Nephron (organoid): Measurements from ENCODE around the gene ZEB1.
"Not testable (repeated sequence)": the region's sequence is repeated elsewhere in the genome, so short reads cannot be mapped to it uniquely, and the experiment has no call there.

Experiments used
- H3K27ac Mint-ChIP-seq, 3 experiments: 2 replicates each; pipeline ENCODE4 v1.8.0; 2020; ENCODE audit warnings: mixed read lengths in 3 of 3, mild to moderate bottlenecking in 2 of 3, moderate library complexity in 1 of 3
- H3K27me3 Mint-ChIP-seq: 2 replicates; pipeline ENCODE4 v1.8.0; 2021; ENCODE audit warnings: low read depth, mild to moderate bottlenecking, moderate library complexity, mixed read lengths
- H3K36me3 Mint-ChIP-seq: 2 replicates; pipeline ENCODE4 v1.8.0; 2020; ENCODE audit warnings: low read depth, mixed read lengths
- H3K4me1 Mint-ChIP-seq: 2 replicates; pipeline ENCODE4 v1.8.0; 2020; ENCODE audit warnings: mixed read lengths
- H3K4me3 Mint-ChIP-seq, 3 experiments: 2 replicates each; pipeline ENCODE4 v1.8.0; 2020; ENCODE audit warnings: mild to moderate bottlenecking in 3 of 3, mixed read lengths in 3 of 3, moderate library complexity in 2 of 3
- H3K9me3 Mint-ChIP-seq: 2 replicates; pipeline ENCODE4 v1.8.0; 2020; ENCODE audit warnings: mixed read lengths
- TF ChIP-seq, protein P1 (sequence below), 3 experiments: fragments of 200-600 bp; sonication (generic); IDR thresholded peaks; one replicate each; pipeline ENCODE4 v1.5.0; 2021; ENCODE audit warnings: antibody characterized with exemption in 3 of 3; ENCODE audit not compliant: unreplicated experiment in 3 of 3

The ZEB1 gene

DNA sequence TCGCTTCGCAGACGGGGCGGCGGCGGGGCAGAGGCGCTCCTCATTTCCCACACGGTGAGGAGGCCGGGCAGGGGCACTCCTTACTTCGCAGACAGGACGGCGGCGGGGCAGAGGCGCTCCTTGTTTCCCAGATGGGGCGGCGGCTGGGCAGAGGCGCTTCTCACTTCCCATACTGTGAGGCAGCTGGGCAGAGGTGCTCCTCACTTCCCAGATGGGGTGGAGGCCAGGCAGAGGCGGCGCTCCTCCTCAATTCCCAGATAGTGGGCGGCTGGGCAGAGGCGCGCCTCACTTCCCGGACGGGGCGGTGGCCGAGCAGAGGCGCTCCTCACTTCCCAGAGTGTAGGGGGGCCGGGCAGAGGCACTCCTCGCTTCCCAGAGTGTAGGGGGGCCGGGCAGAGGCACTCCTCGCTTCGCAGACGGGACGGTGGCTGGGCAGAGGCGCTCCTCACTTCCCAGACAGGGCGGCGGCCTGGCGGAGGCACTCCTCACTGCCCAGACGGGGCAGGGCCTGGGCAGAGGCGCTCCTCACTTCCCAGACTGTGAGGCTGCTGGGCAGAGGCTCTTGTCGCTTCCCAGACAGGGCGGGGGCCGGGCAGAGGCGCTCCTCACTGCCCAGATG lies 43.1 kb downstream of the ZEB1 start:
- Mint-ChIP-seq H3K27me3 (peaks cover 3% of the 10 kb centered on the region), H3K36me3 (peaks cover 26% of the 10 kb centered on the region), H3K9me3 (peaks cover 17% of the 10 kb centered on the region), H3K4me1 (peaks cover 28% of the 10 kb centered on the region), H3K27ac (no peak overlapping the region), H3K4me3 (no peak overlapping the region)
- TF ChIP-seq, protein P1, sequence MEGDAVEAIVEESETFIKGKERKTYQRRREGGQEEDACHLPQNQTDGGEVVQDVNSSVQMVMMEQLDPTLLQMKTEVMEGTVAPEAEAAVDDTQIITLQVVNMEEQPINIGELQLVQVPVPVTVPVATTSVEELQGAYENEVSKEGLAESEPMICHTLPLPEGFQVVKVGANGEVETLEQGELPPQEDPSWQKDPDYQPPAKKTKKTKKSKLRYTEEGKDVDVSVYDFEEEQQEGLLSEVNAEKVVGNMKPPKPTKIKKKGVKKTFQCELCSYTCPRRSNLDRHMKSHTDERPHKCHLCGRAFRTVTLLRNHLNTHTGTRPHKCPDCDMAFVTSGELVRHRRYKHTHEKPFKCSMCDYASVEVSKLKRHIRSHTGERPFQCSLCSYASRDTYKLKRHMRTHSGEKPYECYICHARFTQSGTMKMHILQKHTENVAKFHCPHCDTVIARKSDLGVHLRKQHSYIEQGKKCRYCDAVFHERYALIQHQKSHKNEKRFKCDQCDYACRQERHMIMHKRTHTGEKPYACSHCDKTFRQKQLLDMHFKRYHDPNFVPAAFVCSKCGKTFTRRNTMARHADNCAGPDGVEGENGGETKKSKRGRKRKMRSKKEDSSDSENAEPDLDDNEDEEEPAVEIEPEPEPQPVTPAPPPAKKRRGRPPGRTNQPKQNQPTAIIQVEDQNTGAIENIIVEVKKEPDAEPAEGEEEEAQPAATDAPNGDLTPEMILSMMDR (IDR thresholded peaks at IDR 0.05; ENCODE audit: unreplicated experiment in 3 of 3), result no peak

DNA sequence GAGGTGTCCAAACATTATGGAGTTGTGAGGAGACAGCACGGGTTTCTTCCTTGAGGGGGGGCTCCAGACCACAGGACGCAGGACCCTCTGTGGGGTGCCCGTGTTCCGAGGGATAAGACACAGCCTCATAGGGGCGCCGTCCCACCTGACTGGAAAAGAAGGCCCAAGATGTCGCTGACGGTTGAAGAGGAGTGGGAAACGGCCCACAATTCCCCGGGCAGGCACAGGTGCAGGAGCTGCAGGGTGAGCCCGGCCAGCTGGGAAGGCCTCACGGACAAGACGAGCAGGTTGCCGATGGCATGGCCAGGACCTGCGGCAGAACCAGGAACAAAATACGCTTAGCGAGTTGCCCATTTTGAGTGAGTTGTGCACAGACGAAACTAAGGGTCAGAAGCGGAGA lies 44.7 kb downstream of the ZEB1 start:
- not testable (repeated sequence) for H3K27ac Mint-ChIP-seq, H3K27me3 Mint-ChIP-seq, H3K4me3 Mint-ChIP-seq
- peaks cover 17% of the 10 kb centered on the region for H3K9me3 Mint-ChIP-seq
- peaks cover 20% of the 10 kb centered on the region for H3K4me1 Mint-ChIP-seq
- H3K36me3 Mint-ChIP-seq, result peaks cover 26% of the 10 kb centered on the region

DNA sequence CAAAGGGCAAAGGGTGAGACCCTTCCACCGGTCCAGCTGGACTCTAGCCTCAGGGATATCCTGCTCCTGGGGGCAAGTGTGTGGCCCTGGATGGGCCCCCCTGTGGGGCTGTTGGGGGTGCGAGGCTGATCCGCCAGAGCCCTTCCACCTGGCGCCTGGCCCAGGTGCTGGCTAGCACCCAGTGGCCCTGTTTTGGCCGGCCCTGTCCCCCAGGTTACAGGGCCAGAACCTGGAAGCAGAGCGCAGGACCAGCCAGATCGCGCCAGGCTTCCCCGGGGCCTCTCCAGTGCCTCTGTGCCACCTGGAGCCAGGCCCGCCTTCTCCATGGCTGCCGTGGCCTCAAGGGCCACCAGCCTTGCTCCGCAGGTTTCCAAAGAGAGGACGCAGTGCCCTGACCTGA lies 45.2 kb downstream of the ZEB1 start:
- not testable (repeated sequence) for H3K4me3 Mint-ChIP-seq, H3K27ac Mint-ChIP-seq, H3K27me3 Mint-ChIP-seq
- H3K9me3 Mint-ChIP-seq, result peaks cover 17% of the 10 kb centered on the region
- H3K36me3 Mint-ChIP-seq, result peaks cover 26% of the 10 kb centered on the region
- H3K4me1 Mint-ChIP-seq, result peaks cover 15% of the 10 kb centered on the region

DNA sequence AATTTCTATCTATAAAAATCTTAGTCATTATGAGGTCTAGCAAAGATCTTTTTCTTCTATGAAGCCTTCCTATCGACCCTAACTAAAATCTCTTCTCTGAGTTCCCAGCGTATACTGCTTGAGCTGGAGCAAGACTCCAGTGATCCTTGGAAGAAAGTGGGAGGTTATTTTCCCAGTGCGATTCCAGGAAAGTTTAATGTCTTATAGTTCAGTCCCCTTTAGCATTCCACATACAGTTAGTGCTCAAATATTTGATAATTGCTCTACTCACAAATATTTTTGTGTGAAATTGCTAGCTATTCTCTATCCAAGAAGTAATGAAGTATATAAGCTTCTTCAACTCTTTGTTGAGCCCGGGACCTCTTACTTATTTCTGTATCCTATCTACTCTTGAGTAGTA lies 47.7 kb downstream of the ZEB1 start:
- H3K9me3 Mint-ChIP-seq, result peaks cover 7% of the 10 kb centered on the region
- H3K27me3 Mint-ChIP-seq, result peaks cover 3% of the 10 kb centered on the region
- H3K27ac Mint-ChIP-seq, result peak overlapping the region in 1 of 3 experiments; percentile 23
- H3K36me3 Mint-ChIP-seq, result peaks cover 14% of the 10 kb centered on the region
- no peak overlapping the region for H3K4me3 Mint-ChIP-seq
- TF ChIP-seq, protein P1 (IDR thresholded peaks at IDR 0.05; ENCODE audit: unreplicated experiment in 3 of 3), result no peak
- peaks cover 16% of the 10 kb centered on the region for H3K4me1 Mint-ChIP-seq

DNA sequence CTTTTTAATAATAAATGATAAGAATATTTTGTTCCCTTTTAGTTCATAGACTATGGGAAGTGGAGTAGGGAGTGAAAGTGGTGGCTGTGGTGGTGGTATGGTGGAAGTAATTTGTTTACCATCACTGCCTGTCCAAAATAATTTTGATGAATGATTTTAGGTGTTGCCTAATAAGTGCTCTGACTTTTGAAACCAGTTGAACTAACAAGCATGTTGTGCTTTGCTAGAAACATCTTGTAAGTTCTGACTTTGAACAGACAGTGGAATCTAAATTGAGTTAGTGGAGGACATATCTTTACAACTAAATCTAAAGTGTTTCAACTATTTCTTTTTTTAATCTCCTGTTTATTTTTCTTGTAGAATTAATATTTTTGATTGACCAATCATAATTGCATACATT lies 49.7 kb downstream of the ZEB1 start:
- peaks cover 21% of the 10 kb centered on the region for H3K4me1 Mint-ChIP-seq
- no peak overlapping the region for H3K27ac Mint-ChIP-seq
- no peaks in the 10 kb centered on the region for H3K27me3 Mint-ChIP-seq
- no peak overlapping the region for H3K4me3 Mint-ChIP-seq
- peaks cover 3% of the 10 kb centered on the region for H3K36me3 Mint-ChIP-seq
- TF ChIP-seq, protein P1 (IDR thresholded peaks at IDR 0.05; ENCODE audit: unreplicated experiment in 3 of 3), result no peak
- H3K9me3 Mint-ChIP-seq, result no peaks in the 10 kb centered on the region

DNA sequence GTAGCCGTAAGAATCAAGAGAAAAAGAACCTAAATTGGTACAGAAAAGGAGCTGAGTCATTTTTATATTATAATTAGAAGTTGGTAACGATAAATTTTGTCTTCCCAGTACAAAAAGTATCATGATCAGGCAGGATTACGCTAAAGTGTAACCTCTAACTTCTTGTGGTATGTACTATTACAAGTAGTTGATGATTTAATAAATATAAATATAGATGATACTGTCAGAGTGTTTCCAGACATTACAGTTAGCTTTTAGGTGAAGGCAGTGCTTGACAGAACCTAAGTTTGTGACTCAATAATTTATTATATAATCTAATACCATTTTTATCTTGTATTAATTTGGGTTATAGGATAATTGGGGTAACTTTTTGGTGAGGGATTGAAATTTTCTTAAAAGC lies 53.4 kb downstream of the ZEB1 start:
- no peaks in the 10 kb centered on the region for H3K27me3 Mint-ChIP-seq
- H3K4me1 Mint-ChIP-seq, result peaks cover 26% of the 10 kb centered on the region
- H3K36me3 Mint-ChIP-seq, result no peaks in the 10 kb centered on the region
- TF ChIP-seq, protein P1 (IDR thresholded peaks at IDR 0.05; ENCODE audit: unreplicated experiment in 3 of 3), result no peak
- no peak overlapping the region for H3K27ac Mint-ChIP-seq
- no peaks in the 10 kb centered on the region for H3K9me3 Mint-ChIP-seq
- no peak overlapping the region for H3K4me3 Mint-ChIP-seq

DNA sequence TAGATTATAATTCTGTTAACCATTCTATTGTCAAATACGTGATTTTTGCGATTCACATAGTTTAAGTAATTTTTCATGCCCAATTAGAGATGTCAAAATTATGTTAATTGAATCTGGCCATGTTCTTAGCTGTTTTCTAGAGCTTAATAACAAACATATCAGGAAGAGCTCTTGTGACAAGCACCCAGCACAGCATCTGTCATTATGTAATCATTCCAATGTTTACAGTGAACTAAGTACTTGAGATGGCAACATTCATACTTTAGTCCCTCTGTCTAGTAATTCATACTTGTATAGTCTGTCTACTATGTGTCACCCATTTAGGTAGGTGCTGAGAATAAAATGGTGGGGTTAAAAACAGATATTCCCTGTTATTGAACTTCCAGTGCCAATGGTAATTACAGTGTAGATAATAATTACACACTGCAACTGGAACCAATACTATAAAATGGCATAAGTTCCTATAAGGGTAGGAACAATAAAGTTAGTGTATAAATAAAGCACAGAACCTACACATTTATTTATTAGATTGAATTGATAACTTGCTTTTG lies 55.2 kb downstream of the ZEB1 start:
- no peak overlapping the region for H3K27ac Mint-ChIP-seq
- H3K36me3 Mint-ChIP-seq, result no peaks in the 10 kb centered on the region
- H3K27me3 Mint-ChIP-seq, result no peaks in the 10 kb centered on the region
- TF ChIP-seq, protein P1 (IDR thresholded peaks at IDR 0.05; ENCODE audit: unreplicated experiment in 3 of 3), result no peak
- H3K9me3 Mint-ChIP-seq, result no peaks in the 10 kb centered on the region
- H3K4me1 Mint-ChIP-seq, result peaks cover 26% of the 10 kb centered on the region
- H3K4me3 Mint-ChIP-seq, result no peak overlapping the region
